B cell (primary cell): ENCODE data around the gene COBL. TPM values are rescaled to one million over a fixed set of nuclear protein-coding genes. Genes with fewer than 3 reads are reported as not detected.

Source experiments
- ATAC-seq: fragments of 200-7000 bp; cut with Tn5 transposase; one replicate; pipeline ENCODE4 v1.10.0; 2021; ENCODE audit warnings: low read depth, mild to moderate bottlenecking, moderate number of reproducible peaks, moderate library complexity
- CTCF ChIA-PET: fragments of 350-600 bp; sonication (Branson Sonifier 250); formaldehyde crosslinking; loops from one replicate; lab custom pipeline; 2021; ENCODE audit warnings: antibody characterized with exemption, inconsistent platforms; lab: Charles Lee
- POLR2A ChIA-PET: fragments of 350-600 bp; sonication (Branson Sonifier 250); formaldehyde crosslinking; loops from one replicate; lab custom pipeline; 2021; ENCODE audit warnings: antibody characterized with exemption; lab: Charles Lee
- DNase-seq: peaks from one replicate; pipeline ENCODE4 v3.0.0; 2013
- H2AFZ ChIP-seq: 2 replicates; pipeline ENCODE4 v1.6.1; 2012; ENCODE audit warnings: mild to moderate bottlenecking, low read depth, low read length; ENCODE audit not compliant: insufficient read depth, poor library complexity, severe bottlenecking
- H3K27ac ChIP-seq, 2 donors: 1 replicate in 1 of 2; 2 replicates in 1 of 2; pipeline ENCODE4 v1.5.1; 2012 to 2013; ENCODE audit warnings: low read length in 2 of 2, mild to moderate bottlenecking in 2 of 2, moderate library complexity in 1 of 2
- H3K27me3 ChIP-seq, 4 experiments: fragments of 200-600 bp in 1 of 4; sonication (generic) in 1 of 4; replicated peaks in 1 of 4; 1 replicate in 2 of 4; 2 replicates in 2 of 4; pipeline versions ENCODE4 v1.6.1 to v1.7.0; 2013 to 2016; ENCODE audit warnings: low read length in 3 of 4, mild to moderate bottlenecking in 2 of 4, mixed read lengths in 1 of 4, moderate library complexity in 1 of 4; ENCODE audit not compliant: insufficient read depth in 4 of 4, control insufficient read depth in 3 of 4; ENCODE audit errors: control extremely low read depth in 1 of 4
- H3K36me3 ChIP-seq, 2 experiments: replicated peaks in 1 of 2; 1 replicate in 1 of 2; 2 replicates in 1 of 2; pipeline versions ENCODE4 v1.6.1 to v1.7.1; 2013; ENCODE audit warnings: low read length in 1 of 2; ENCODE audit not compliant: insufficient read depth in 2 of 2, control insufficient read depth in 1 of 2; ENCODE audit errors: control extremely low read depth in 1 of 2, extremely low read depth in 1 of 2
- H3K4me1 ChIP-seq, 2 donors: fragments of 200-600 bp in 1 of 2; sonication (generic) in 1 of 2; 1 replicate in 1 of 2; 2 replicates in 1 of 2; pipeline versions ENCODE4 v1.5.1 to v1.6.1; 2013 to 2017; ENCODE audit warnings: low read length in 2 of 2; ENCODE audit not compliant: control insufficient read depth in 2 of 2, insufficient read depth in 2 of 2
- H3K4me2 ChIP-seq: replicated peaks from 2 replicates; pipeline ENCODE3; 2012; ENCODE audit warnings: mild to moderate bottlenecking, low read depth, low read length; ENCODE audit not compliant: poor library complexity, severe bottlenecking
- H3K4me3 ChIP-seq, 5 experiments: fragments of 200-600 bp in 1 of 5; sonication (generic) in 1 of 5; 1 replicate in 3 of 5; 2 replicates in 2 of 5; pipeline versions ENCODE4 v1.5.1 to v1.7.0; 2011 to 2016; ENCODE audit warnings: low read length in 4 of 5, mild to moderate bottlenecking in 4 of 5, low read depth in 2 of 5, control low read depth in 1 of 5, moderate library complexity in 1 of 5; ENCODE audit not compliant: insufficient read depth in 1 of 5; ENCODE audit errors: control extremely low read depth in 1 of 5, extremely low read depth in 1 of 5
- H3K79me2 ChIP-seq: fragments of 200-600 bp; sonication (generic); one replicate; pipeline ENCODE4 v1.6.0; 2016; ENCODE audit warnings: low read length; ENCODE audit not compliant: control insufficient read depth, insufficient read depth
- H3K9ac ChIP-seq: fragments of 200-600 bp; sonication (generic); 2 replicates; pipeline ENCODE4 v1.6.1; 2017; ENCODE audit warnings: mild to moderate bottlenecking, low read length, moderate library complexity
- H3K9me3 ChIP-seq, 3 donors: one replicate each; pipeline versions ENCODE4 v1.6.1 to v1.7.1; 2013; ENCODE audit warnings: low read length in 2 of 3; ENCODE audit not compliant: control insufficient read depth in 2 of 3, insufficient read depth in 1 of 3; ENCODE audit errors: control extremely low read depth in 1 of 3
- H4K20me1 ChIP-seq: 2 replicates; pipeline ENCODE4 v1.6.0; 2012; ENCODE audit warnings: mild to moderate bottlenecking, low read length; ENCODE audit not compliant: insufficient read depth, control insufficient read depth, poor library complexity, severe bottlenecking
- H3K27ac Mint-ChIP-seq: one replicate; pipeline ENCODE4 v1.8.0; 2021; ENCODE audit warnings: mixed read lengths
- H3K27me3 Mint-ChIP-seq: one replicate; pipeline ENCODE4 v1.8.0; 2021; ENCODE audit warnings: mixed read lengths
- H3K4me1 Mint-ChIP-seq: one replicate; pipeline ENCODE4 v1.8.0; 2021; ENCODE audit warnings: mixed read lengths
- H3K4me3 Mint-ChIP-seq: one replicate; pipeline ENCODE4 v1.8.0; 2021; ENCODE audit warnings: mixed read lengths
- H3K9me3 Mint-ChIP-seq: one replicate; pipeline ENCODE4 v1.8.0; 2022; ENCODE audit warnings: mixed read lengths; ENCODE audit not compliant: insufficient read depth
- EZH2 ChIP-seq: IDR thresholded peaks from 2 replicates; pipeline ENCODE4 v1.6.1; 2012; ENCODE audit warnings: borderline replicate concordance, low read depth, mild to moderate bottlenecking, moderate library complexity, low read length; ENCODE audit not compliant: insufficient read depth, poor library complexity, severe bottlenecking
- WGBS: methylation state at CpG from one replicate; pipeline ENCODE4 v1.1.5; 2013; ENCODE audit warnings: missing lambda C conversion rate; ENCODE audit not compliant: insufficient coverage; 5-methylcytosine and 5-hydroxymethylcytosine counted together
- intact Hi-C: fragments of 100-400 bp; cut with micrococcal nuclease; formaldehyde crosslinking; loops from one replicate; pipeline ENCODE4 v1.10.0; 2022
- polyA plus RNA-seq: library from polyadenylated mRNA; depleted of rRNA; stranded (reverse); fragments of >200 nt; gene quantifications from 2 replicates; pipeline ENCODE4 v1.2.3, GENCODE V29; 2012
- total RNA-seq, 2 donors: library from RNA; stranded (reverse); fragments of 120-200 nt in 1 of 2; gene quantifications; 1 replicate in 1 of 2; 2 replicates in 1 of 2; pipeline versions ENCODE4 v1.2.3 to v1.2.4, GENCODE V29; 2013 to 2022
- TF ChIP-seq, protein P1 (sequence below): fragments of 200-600 bp; IDR thresholded peaks from one replicate; pipeline ENCODE4 v1.8.0; 2022; ENCODE audit warnings: antibody characterized with exemption, mild to moderate bottlenecking

The COBL gene
- total and polyA plus RNA-seq, 2 donors (not counting 1 experiment from before 2014, with no cell fraction given) = not detected

DNA sequence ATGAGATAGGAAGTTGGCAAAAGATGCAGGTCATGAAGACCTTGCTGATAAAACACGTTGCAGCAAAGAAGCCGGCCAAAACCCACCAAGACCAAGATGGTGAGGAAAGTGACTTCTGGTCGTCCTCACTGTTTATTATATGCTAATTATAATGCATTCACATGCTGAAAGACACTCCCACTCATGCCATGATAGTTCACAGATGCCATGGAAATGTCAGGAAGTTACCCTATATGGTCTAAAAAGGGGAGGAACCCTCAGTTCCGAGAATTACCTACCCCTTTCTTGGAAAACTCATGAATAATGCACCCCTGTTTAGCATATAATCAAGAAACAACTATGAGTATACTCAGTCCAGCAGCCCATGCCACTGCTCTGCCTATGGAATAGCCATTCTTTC, 331.5 kb downstream of the COBL start:
- POLR2A ChIA-PET = no interaction called here
- no peak overlapping the region for H2AFZ ChIP-seq
- ATAC-seq (no peak), DNase-seq (no peak)
- H4K20me1 ChIP-seq = no peaks in the 10 kb centered on the region
- intact Hi-C loops = no loop called here
- H3K9me3 Mint-ChIP-seq = no peaks in the 10 kb centered on the region
- H3K27ac Mint-ChIP-seq = no peak overlapping the region
- H3K4me3 Mint-ChIP-seq = no peak overlapping the region
- H3K4me1 Mint-ChIP-seq = no peaks in the 10 kb centered on the region
- no peaks in the 10 kb centered on the region for H3K9me3 ChIP-seq
- H3K79me2 ChIP-seq = no peaks in the 10 kb centered on the region
- TF ChIP-seq, protein P1, sequence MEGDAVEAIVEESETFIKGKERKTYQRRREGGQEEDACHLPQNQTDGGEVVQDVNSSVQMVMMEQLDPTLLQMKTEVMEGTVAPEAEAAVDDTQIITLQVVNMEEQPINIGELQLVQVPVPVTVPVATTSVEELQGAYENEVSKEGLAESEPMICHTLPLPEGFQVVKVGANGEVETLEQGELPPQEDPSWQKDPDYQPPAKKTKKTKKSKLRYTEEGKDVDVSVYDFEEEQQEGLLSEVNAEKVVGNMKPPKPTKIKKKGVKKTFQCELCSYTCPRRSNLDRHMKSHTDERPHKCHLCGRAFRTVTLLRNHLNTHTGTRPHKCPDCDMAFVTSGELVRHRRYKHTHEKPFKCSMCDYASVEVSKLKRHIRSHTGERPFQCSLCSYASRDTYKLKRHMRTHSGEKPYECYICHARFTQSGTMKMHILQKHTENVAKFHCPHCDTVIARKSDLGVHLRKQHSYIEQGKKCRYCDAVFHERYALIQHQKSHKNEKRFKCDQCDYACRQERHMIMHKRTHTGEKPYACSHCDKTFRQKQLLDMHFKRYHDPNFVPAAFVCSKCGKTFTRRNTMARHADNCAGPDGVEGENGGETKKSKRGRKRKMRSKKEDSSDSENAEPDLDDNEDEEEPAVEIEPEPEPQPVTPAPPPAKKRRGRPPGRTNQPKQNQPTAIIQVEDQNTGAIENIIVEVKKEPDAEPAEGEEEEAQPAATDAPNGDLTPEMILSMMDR = no peak
- no peak for TF ChIP-seq EZH2
- CTCF ChIA-PET = no interaction called here
- H3K9ac ChIP-seq = no peak overlapping the region
- no peak overlapping the region for H3K27ac ChIP-seq
- H3K36me3 ChIP-seq = no peaks in the 10 kb centered on the region
- H3K4me2 ChIP-seq = no peak overlapping the region
- H3K4me1 ChIP-seq = no peaks in the 10 kb centered on the region
- 88% methylated on average over 1 of the region's 4 CpGs for WGBS
- H3K27me3 Mint-ChIP-seq = peaks cover 3% of the 10 kb centered on the region
- peaks cover 0 to 3% (median 0%) of the 10 kb centered on the region in 4 experiments for H3K27me3 ChIP-seq
- H3K4me3 ChIP-seq = no peak overlapping the region

DNA sequence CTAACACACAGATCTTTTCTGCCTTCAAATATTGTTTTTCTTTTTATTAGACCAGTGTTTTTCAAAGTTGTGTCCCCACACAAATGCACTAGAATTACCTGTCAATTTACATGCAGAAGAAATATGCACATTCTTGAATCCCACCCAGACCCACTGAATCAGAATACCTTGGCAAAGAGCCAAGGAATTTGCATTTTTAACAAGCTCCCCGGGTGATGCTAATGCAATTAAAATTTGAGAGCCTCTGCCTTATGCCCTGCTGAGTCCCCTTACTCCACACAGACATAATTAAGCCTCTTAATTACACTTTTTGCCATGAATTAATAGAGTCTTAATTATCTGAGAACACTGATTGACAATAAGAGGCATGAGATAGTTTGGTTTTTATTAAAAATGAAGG, 332.8 kb downstream of the COBL start:
- intact Hi-C loops = no loop called here
- no CpG with 5 or more reads among the region's 1 CpG for WGBS
- no peak for TF ChIP-seq EZH2
- TF ChIP-seq, protein P1 = no peak
- Histone ChIP-seq H3K9me3 (no peaks in the 10 kb centered on the region), H3K4me1 (no peaks in the 10 kb centered on the region), H3K4me2 (no peak overlapping the region), H3K27ac (no peak overlapping the region), H2AFZ (no peak overlapping the region), H3K79me2 (no peaks in the 10 kb centered on the region), H3K36me3 (no peaks in the 10 kb centered on the region), H3K9ac (no peak overlapping the region), H4K20me1 (no peaks in the 10 kb centered on the region), H3K27me3 (peaks cover 0 to 3% (median 0%) of the 10 kb centered on the region in 4 experiments), H3K4me3 (no peak overlapping the region)
- no peak overlapping the region for H3K27ac Mint-ChIP-seq
- H3K4me3 Mint-ChIP-seq = no peak overlapping the region
- POLR2A ChIA-PET = no interaction called here
- peaks cover 3% of the 10 kb centered on the region for H3K27me3 Mint-ChIP-seq
- ATAC-seq = no peak
- CTCF ChIA-PET = no interaction called here
- no peaks in the 10 kb centered on the region for H3K9me3 Mint-ChIP-seq
- H3K4me1 Mint-ChIP-seq = no peaks in the 10 kb centered on the region
- DNase-seq = no peak
